BLaER1 treated with 17β-estradiol and CSF1 and Interleukin-3, amounts not matched to agents 10 nM and 100 nM (cell line): ENCODE measurements around the gene SLC35B2.

Experiments
- H3K27ac ChIP-seq, 11 experiments: shearing (Covaris generic); formaldehyde crosslinking; 2 replicates each; pipeline ENCODE4 v1.8.1; 2022
- H3K27me3 ChIP-seq, 11 experiments: shearing (Covaris generic); formaldehyde crosslinking; 2 replicates each; pipeline ENCODE4 v1.8.1; 2022
- H3K36me3 ChIP-seq, 11 experiments: shearing (Covaris generic); formaldehyde crosslinking; 2 replicates each; pipeline ENCODE4 v1.8.1; 2022
- H3K4me1 ChIP-seq, 10 experiments: shearing (Covaris generic); formaldehyde crosslinking; 2 replicates each; pipeline ENCODE4 v1.8.1; 2022
- H3K4me2 ChIP-seq, 11 experiments: shearing (Covaris generic); formaldehyde crosslinking; 2 replicates each; pipeline ENCODE4 v1.8.1; 2022
- H3K4me3 ChIP-seq, 10 experiments: shearing (Covaris generic); formaldehyde crosslinking; 2 replicates each; pipeline ENCODE4 v1.8.1; 2022
- H3K9ac ChIP-seq, 11 experiments: shearing (Covaris generic); formaldehyde crosslinking; 2 replicates each; pipeline ENCODE4 v1.8.1; 2022
- H3K9me3 ChIP-seq, 11 experiments: shearing (Covaris generic); formaldehyde crosslinking; replicated peaks in 1 of 11; 2 replicates each; pipeline ENCODE4 v1.8.1; 2022
- H4K20me1 ChIP-seq, 11 experiments: shearing (Covaris generic); formaldehyde crosslinking; 2 replicates each; pipeline ENCODE4 v1.8.1; 2022
- Cebpa-rat ChIP-seq, 11 experiments: shearing (Covaris generic); IDR thresholded peaks; 2 replicates each; pipeline ENCODE4 v1.8.1; 2022

Gene SLC35B2

DNA sequence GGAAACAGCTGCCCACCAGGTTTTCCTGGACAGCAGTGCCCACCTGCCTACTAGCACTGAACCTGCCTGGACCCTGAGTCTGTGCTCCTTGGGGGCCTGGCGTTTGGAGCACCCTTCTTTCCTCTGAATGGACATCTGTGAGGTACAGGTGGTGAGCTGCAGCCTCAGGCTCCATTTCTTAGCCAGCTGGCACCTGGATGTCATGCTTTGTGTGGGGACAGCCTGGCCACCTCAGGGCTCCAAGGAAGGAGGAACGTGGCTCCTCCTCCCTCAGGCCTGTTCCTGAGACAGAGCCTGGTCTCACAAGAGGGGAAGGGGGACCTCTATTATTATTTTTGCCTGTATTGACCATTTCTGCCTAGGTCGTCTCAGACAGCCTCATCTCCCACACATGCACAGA, 21.0 kb upstream of the SLC35B2 start:
- Histone ChIP-seq H3K27ac (no peak overlapping the region), H3K4me3 (no peak overlapping the region), H3K9me3 (no peaks in the 10 kb centered on the region), H4K20me1 (peaks cover 0 to 25% (median 0%) of the 10 kb centered on the region in 11 experiments; a peak in 3 of 22 replicates), H3K27me3 (peaks cover 16 to 50% (median 27%) of the 10 kb centered on the region in 11 experiments; a peak in 21 of 22 replicates), H3K36me3 (no peaks in the 10 kb centered on the region), H3K4me1 (peaks cover 0 to 23% (median 10%) of the 10 kb centered on the region in 10 experiments; a peak in 15 of 20 replicates), H3K9ac (no peak overlapping the region), H3K4me2 (peak overlapping the region in 3 of 11 experiments; percentile 60 to 76 (median 65); a peak in 6 of 22 replicates)
- no peak for TF ChIP-seq Cebpa-rat (IDR thresholded peaks at IDR 0.05)

DNA sequence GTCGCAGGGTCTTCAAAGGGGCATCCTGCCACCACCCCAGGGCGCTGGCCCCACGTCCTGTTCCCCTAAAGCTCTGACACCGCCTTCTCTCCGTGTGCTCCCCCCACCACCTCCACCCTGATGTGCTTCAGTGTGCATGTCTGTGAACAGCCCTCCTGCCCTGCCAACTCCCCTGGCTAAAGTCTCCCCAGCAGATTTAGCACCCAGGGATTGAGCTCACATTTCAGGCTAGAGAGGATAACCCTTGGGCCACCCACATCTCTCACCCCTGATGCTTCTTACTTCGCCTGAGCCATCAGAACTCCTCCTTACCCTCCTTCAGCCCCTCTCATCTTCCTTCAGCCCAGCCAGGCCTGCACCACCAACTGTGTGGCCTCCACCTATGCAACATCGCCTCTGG, 20.4 kb upstream of the SLC35B2 start:
- H3K27me3 ChIP-seq, result peaks cover 19 to 52% (median 30%) of the 10 kb centered on the region in 11 experiments
- peaks cover 0 to 31% (median 0%) of the 10 kb centered on the region in 11 experiments; a peak in 4 of 22 replicates for H4K20me1 ChIP-seq
- H3K9ac ChIP-seq, result no peak overlapping the region
- no peak overlapping the region for H3K4me3 ChIP-seq
- no peaks in the 10 kb centered on the region for H3K9me3 ChIP-seq
- no peak overlapping the region; a peak in 1 of 22 replicates for H3K4me2 ChIP-seq
- no peak overlapping the region for H3K27ac ChIP-seq
- no peaks in the 10 kb centered on the region for H3K36me3 ChIP-seq
- H3K4me1 ChIP-seq, result peaks cover 0 to 23% (median 10%) of the 10 kb centered on the region in 10 experiments; a peak in 15 of 20 replicates
- no peak for TF ChIP-seq Cebpa-rat (IDR thresholded peaks at IDR 0.05)

DNA sequence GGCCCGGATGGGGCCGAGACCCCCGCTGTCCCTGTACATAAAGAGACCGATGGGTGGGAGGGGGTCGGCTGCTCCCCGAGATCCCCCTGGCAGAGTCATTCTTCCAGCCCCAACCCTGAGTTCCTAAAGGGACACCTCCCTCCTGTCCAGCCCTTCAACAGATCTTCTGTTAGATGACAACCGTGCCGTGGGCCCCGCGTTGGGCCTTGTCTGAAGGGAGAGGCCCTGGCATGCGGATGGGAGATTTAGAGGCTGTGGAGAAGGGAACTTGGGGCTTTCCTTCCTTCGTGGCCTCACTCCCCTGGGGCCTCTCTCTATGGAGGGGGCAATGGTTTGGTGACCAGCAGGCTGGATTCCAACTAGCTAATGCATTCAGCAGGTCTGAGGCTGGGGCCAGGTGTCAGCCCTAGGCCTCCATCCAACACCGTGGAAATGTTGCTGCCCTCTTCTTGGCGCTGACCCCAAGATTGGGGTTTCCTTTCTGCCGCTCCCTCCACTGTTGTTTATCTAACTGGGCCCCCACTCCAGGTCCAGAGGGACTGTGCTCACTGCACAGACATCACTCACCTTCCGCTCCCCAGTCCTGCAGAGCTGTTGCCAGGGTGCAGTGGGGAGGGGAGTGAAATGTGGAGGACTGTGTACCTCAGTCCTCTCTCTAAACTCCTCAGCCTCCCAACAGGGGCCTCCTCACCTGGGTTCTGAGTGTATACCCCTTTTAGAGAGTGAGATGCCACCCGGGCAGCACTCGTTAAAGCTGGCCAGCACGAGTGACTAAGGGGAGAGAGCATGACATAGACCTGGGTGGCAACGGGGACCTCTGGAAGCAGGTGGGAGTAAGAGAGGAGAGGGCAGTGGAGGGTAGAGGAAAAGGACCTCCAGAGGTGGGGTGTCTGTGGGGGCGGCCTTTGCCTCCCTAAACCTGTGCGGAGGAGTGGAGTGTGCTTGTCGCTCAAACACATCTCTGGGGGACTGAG, 19.6 kb upstream of the SLC35B2 start:
- Histone ChIP-seq H3K9ac (no peak overlapping the region), H3K27me3 (peaks cover 27 to 54% (median 38%) of the 10 kb centered on the region in 11 experiments)

DNA sequence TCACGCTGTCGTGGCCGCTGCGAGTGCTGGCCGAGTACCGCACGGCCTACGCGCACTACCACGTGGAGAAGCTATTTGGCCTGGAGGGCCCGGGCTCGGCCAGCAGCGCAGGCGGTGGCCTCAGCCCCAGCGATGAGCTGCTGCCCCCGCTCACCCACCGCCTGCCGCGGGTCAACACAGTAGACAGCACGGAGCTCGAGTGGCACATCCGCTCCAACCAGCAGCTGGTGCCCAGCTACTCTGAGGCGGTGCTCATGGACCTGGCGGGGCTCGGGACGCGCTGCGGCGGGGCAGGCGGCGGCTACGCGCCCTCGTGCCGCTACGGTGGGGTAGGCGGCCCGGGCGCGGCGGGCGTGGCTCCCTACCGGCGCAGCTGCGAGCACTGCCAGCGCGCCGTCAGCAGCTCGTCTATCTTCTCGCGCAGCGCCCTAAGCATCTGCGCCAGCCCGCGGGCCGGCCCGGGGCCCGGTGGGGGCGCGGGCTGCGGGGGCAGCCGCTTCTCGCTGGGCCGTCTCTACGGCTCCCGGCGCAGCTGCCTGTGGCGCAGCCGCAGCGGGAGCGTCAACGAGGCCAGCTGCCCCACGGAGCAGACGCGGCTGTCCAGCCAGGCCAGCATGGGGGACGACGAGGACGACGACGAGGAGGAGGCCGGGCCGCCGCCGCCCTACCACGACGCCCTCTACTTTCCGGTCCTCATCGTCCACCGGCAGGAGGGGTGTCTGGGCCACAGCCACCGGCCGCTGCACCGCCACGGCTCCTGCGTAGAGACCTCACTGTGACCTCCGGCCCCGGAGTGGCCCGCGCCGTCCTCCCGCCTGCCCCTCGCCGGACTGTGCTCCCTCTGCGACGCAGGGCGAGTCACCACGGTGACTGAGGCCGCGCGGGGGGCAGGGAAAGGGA, 18.7 kb upstream of the SLC35B2 start:
- H3K27me3 ChIP-seq, result peaks cover 37 to 63% (median 47%) of the 10 kb centered on the region in 11 experiments

More for the DNA sequence above, 19.6 kb upstream of the SLC35B2 start:
- Histone ChIP-seq H3K9me3 (no peaks in the 10 kb centered on the region), H3K4me2 (no peak overlapping the region), H4K20me1 (peaks cover 0 to 39% (median 0%) of the 10 kb centered on the region in 11 experiments; a peak in 7 of 22 replicates), H3K36me3 (no peaks in the 10 kb centered on the region), H3K4me3 (no peak overlapping the region), H3K27ac (no peak overlapping the region), H3K4me1 (peaks cover 0 to 23% (median 10%) of the 10 kb centered on the region in 10 experiments; a peak in 15 of 20 replicates)
- no peak for TF ChIP-seq Cebpa-rat (IDR thresholded peaks at IDR 0.05)

DNA sequence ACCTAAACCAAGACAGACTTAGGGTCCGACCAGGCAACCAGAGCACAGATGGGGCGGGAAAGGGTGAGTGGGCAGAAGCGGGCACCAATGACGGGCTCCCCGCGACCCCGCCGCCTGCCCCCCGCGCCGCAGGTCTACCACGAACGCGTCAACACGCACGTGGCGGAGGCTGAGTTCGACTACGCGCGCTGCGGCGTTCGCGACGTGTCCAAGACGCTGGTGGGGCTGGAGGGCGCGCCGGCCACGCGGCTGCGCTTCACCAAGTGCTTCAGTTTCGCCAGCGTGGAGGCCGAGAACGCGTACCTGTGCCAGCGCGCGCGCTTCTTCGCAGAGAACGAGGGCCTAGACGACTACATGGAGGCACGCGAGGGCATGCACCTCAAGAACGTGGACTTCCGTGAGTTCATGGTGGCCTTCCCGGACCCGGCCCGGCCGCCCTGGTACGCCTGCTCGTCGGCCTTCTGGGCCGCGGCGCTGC, 18.0 kb upstream of the SLC35B2 start:
- Histone ChIP-seq H3K36me3 (no peaks in the 10 kb centered on the region), H4K20me1 (peaks cover 0 to 49% (median 7%) of the 10 kb centered on the region in 11 experiments; a peak in 8 of 22 replicates), H3K27me3 (peaks cover 43 to 70% (median 54%) of the 10 kb centered on the region in 11 experiments), H3K9ac (no peak overlapping the region), H3K9me3 (no peaks in the 10 kb centered on the region), H3K4me2 (no peak overlapping the region), H3K4me1 (peaks cover 0 to 26% (median 10%) of the 10 kb centered on the region in 10 experiments; a peak in 15 of 20 replicates), H3K4me3 (no peak overlapping the region), H3K27ac (no peak overlapping the region)
- no peak for TF ChIP-seq Cebpa-rat (IDR thresholded peaks at IDR 0.05)

More for the DNA sequence above, 18.7 kb upstream of the SLC35B2 start:
- Histone ChIP-seq H3K4me3 (no peak overlapping the region), H3K9me3 (no peaks in the 10 kb centered on the region), H3K4me2 (no peak overlapping the region), H3K4me1 (peaks cover 0 to 26% (median 10%) of the 10 kb centered on the region in 10 experiments; a peak in 15 of 20 replicates), H4K20me1 (peaks cover 0 to 48% (median 7%) of the 10 kb centered on the region in 11 experiments; a peak in 8 of 22 replicates), H3K9ac (no peak overlapping the region), H3K36me3 (no peaks in the 10 kb centered on the region), H3K27ac (no peak overlapping the region)
- no peak for TF ChIP-seq Cebpa-rat (IDR thresholded peaks at IDR 0.05)

DNA sequence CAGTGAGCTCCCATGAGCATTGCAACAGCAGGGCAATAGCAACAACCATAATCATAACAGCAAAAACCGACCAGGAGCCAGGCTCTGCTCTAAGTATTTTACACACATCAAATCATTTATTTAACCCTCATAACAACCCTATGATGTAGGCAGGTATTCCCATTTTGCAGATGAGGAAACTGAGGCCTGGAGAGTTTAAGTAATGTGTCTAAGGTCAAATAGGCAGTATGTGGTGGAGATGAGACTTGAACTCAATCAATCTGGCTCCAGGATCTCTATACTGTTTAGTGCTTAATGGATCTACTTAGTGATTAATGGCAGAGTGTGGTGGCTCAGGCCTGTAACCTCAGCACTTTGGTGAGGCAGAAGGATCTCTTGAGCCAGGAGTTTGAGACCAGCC, 16.3 kb upstream of the SLC35B2 start:
- Histone ChIP-seq H3K9me3 (no peaks in the 10 kb centered on the region), H3K9ac (no peak overlapping the region), H3K4me3 (no peak overlapping the region), H3K27me3 (peaks cover 60 to 87% (median 71%) of the 10 kb centered on the region in 11 experiments), H3K36me3 (no peaks in the 10 kb centered on the region), H3K27ac (no peak overlapping the region), H4K20me1 (peaks cover 0 to 63% (median 15%) of the 10 kb centered on the region in 11 experiments; a peak in 10 of 22 replicates), H3K4me1 (peaks cover 3 to 24% (median 12%) of the 10 kb centered on the region in 10 experiments; a peak in 19 of 20 replicates), H3K4me2 (no peak overlapping the region)
- TF ChIP-seq Cebpa-rat (IDR thresholded peaks at IDR 0.05), result no peak

DNA sequence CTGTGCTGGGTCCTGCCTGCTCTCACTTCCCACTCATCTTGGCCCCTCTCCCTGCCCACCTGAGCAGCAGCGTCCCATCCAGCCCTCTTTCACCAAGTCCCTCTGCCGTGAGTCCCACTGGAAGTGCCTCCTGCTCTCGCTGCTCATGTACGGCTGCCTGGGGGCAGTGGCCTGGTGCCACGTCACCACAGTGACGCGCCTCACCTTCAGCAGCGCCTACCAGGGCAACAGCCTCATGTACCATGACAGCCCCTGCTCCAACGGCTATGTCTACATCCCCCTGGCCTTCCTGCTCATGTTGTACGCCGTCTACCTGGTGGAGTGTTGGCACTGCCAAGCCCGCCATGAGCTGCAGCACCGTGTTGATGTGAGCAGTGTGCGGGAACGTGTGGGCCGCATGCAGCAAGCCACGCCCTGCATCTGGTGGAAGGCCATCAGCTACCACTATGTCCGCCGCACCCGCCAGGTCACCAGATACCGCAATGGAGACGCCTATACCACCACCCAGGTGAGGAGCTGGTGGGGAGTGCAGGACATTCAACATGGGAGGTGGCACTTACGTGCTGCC, 15.8 kb upstream of the SLC35B2 start:
- Histone ChIP-seq H3K4me2 (no peak overlapping the region), H3K4me1 (peaks cover 9 to 24% (median 17%) of the 10 kb centered on the region in 10 experiments; a peak in 18 of 20 replicates), H3K27me3 (peaks cover 66 to 92% (median 77%) of the 10 kb centered on the region in 11 experiments)

DNA sequence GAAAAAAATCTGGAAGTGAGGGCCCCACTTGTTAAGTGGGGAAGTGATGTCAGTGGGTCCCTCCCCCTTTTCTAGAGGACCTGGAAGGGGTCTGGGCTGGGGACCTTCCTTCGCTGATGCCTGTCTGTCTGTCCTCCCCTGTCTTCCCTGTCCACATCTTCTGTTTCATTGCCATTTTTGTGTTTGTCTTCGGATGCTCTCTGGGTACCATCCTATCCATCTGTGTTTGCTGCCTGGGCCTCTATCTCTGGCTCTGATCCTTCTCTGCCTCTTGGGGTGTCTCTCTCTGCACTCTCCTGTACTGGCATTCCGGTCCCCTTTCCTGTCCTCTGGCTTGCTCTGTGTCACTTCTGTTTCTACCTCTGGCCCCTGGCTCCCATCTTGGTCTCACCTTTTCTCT, 15.2 kb upstream of the SLC35B2 start:
- no peaks in the 10 kb centered on the region for H3K9me3 ChIP-seq
- no peak for TF ChIP-seq Cebpa-rat (IDR thresholded peaks at IDR 0.05)
- H3K27ac ChIP-seq, result no peak overlapping the region
- H3K4me3 ChIP-seq, result no peak overlapping the region
- no peak overlapping the region for H3K4me2 ChIP-seq
- no peaks in the 10 kb centered on the region for H3K36me3 ChIP-seq
- H4K20me1 ChIP-seq, result peaks cover 0 to 67% (median 15%) of the 10 kb centered on the region in 11 experiments; a peak in 10 of 22 replicates
- H3K27me3 ChIP-seq, result peaks cover 66 to 93% (median 78%) of the 10 kb centered on the region in 11 experiments
- H3K4me1 ChIP-seq, result peaks cover 7 to 23% (median 18%) of the 10 kb centered on the region in 10 experiments; a peak in 18 of 20 replicates
- no peak overlapping the region for H3K9ac ChIP-seq

More for the DNA sequence above, 15.8 kb upstream of the SLC35B2 start:
- peaks cover 0 to 67% (median 15%) of the 10 kb centered on the region in 11 experiments; a peak in 10 of 22 replicates for H4K20me1 ChIP-seq
- no peaks in the 10 kb centered on the region for H3K36me3 ChIP-seq
- no peak overlapping the region for H3K27ac ChIP-seq
- no peaks in the 10 kb centered on the region for H3K9me3 ChIP-seq
- no peak for TF ChIP-seq Cebpa-rat (IDR thresholded peaks at IDR 0.05)
- no peak overlapping the region for H3K9ac ChIP-seq
- no peak overlapping the region for H3K4me3 ChIP-seq
